ENCODE data around the gene TMPRSS13.

Gene TMPRSS13

DNA sequence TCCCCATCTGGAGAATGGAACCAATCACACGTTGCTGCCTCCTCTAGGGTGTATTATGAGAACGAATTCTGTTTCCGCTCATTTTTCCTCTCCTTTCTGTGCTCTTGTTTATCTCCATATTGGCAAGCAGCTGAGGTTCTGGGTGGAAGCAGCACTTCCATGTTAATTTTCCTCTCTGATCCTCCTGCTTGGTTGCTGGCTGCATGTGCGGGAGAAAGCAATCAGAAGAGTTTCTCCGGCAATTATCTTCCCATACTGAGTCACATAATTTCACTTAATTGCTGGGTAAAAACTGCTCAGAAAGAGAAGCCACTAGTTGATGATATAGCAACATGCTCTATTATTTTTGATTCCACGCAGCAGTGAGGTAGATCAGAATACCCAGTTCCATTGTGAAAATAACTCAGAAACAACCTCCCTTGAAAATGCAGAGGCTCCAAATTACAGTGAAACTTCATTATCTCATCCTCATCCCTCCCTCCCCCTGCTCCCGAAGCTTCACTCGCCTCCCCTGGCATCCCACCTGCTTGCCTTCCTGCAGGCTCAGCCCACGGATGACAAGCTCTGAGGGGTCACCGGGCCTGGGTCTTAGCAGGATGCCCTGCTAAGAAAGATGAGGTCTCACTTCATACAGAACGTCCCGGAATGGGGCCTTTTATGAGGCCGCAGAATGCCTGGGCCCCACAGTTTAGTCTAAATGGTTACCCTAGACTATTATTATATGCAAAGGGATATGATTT is 73.1 kb downstream of the TMPRSS13 start:
- no peak for DNase-seq (ENCODE audit: low spot score)

GRCh38 chr11:117855186-117855845 is 73.9 kb downstream of the TMPRSS13 start:
- DNase-seq (ENCODE audit: low spot score), result no peak

- no peak for DNase-seq (ENCODE audit: low spot score)
These were observed 76.9 kb downstream of the TMPRSS13 start for GRCh38 chr11:117852309-117852708.

DNA sequence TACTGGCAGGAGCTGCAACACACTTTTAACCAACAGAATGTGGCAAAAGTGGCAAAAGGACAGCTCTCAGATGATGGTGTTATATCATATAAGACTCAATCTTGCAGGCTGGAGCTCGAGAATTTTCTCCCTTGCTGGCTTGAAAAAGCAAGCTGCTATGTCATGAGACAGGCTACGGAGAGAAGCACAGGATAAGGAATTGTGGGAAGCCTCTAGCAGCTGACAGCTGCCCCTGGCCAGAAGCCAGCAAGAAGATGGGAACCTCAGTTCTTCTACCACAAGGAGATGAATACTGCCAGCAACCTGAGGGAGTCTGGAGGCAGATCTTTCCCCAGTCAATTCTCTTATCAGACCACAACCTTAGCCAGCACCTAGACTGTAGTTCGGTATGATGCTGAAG is 77.3 kb downstream of the TMPRSS13 start:
- no peak for DNase-seq (ENCODE audit: low spot score)

DNA sequence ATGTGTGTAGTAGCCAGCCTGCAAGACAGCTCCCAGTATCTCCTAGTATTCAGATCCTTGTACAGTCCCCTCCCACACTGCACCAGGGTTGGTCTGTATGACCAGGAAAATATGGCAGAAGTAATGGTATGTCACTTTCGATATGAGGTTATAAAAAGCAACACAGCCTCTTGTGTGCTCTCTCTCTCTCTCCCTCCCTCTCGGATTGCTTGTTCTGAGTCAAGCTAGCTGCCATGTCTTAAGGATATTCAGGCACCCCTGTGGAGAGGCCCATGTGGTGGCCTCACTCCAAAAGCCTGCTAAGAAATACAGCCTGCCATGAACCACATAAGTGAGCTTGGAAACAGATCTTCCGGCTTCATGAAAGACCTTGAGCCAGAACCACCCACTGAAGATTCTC is 78.1 kb downstream of the TMPRSS13 start:
- no peak for DNase-seq (ENCODE audit: low spot score)
